GM12891 (cell line): ENCODE measurements around the gene RASL12.

Experiments used
- POLR2A ChIP-seq: IDR thresholded peaks from 2 replicates; pipeline ENCODE4 v1.6.1; 2011; ENCODE audit warnings: low read depth, low read length, control low read depth
- POLR2AphosphoS5 ChIP-seq: IDR thresholded peaks from 2 replicates; pipeline ENCODE4 v1.6.1; 2011; ENCODE audit warnings: low read depth, low read length, control low read depth

GRCh38 chr15:65100442-65100841, 32.7 kb upstream of the RASL12 start:
- TF ChIP-seq POLR2A (no peak), POLR2AphosphoS5 (no peak)
